NT2/D1 (cell line): Measurements from ENCODE around the gene PI4KA.

Experiments used
- YY1 ChIP-seq: IDR thresholded peaks from 2 replicates; pipeline ENCODE4 v1.6.1; 2011; ENCODE audit not compliant: insufficient read length, insufficient read depth
- ZNF274 ChIP-seq: IDR thresholded peaks from 2 replicates; pipeline ENCODE4 v1.6.1; 2011; ENCODE audit warnings: mild to moderate bottlenecking, low read depth, low read length

DNA sequence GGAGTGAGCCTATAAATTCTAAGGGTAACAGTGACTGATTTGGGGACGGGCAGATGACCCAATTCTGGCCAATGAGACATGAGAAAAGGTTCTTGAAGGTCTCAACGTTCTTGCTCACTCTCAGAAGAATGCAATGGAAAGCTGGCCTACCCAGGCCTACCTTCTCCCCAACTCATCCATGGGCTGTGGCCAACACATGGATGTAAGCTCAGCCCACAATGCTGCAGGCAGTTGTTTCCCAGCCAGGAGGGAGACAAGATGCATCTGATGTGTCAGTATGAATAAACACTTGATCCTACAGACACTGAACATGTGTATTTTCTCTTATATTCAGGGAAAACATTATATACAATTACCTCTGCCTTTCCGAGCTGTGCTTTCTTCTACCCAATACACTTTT is 24.4 kb downstream of the PI4KA start:
- TF ChIP-seq YY1 = no peak
- TF ChIP-seq ZNF274 = no peak
